ENCODE measurements around the gene PHF19. TPM values are rescaled to one million over a fixed set of nuclear protein-coding genes. Genes with fewer than 3 reads are reported as not detected.

Gene PHF19
- total RNA-seq, 4 donors from 2014 or later = 9.2 to 12.5 (median 10.8) TPM

GRCh38 chr9:120818595-120818994 is 58.4 kb downstream of the PHF19 start:
- Histone ChIP-seq H3K9me3 (no peaks in the 10 kb centered on the region), H3K4me1 (no peaks in the 10 kb centered on the region), H3K27ac (no peak overlapping the region), H3K36me3 (peaks cover 4 to 50% of the 10 kb centered on the region in 2 donors), H3K4me3 (no peak overlapping the region), H3K27me3 (no peaks in the 10 kb centered on the region)
- DNase-seq = no peak
- ATAC-seq = no peak
- in situ Hi-C loops (cut with MboI; ENCODE audit: low sequenced_read_pairs in 4 of 4) (no loop called here), intact Hi-C loops (cut with DNase I; ENCODE audit: low total_unique reads) (no loop called here)
- TF ChIP-seq CTCF (IDR thresholded peaks at IDR 0.05 in 4 of 5, conservative IDR thresholded peaks at IDR 0.05 in 1 of 5) = no peak
- TF ChIP-seq POLR2A (IDR thresholded peaks at IDR 0.05) = no peak

GRCh38 chr9:120815075-120815474 is 61.9 kb downstream of the PHF19 start:
- no peak overlapping the region for H3K4me3 ChIP-seq
- no peak for ATAC-seq
- no peak for TF ChIP-seq CTCF (IDR thresholded peaks at IDR 0.05 in 4 of 5, conservative IDR thresholded peaks at IDR 0.05 in 1 of 5)
- TF ChIP-seq POLR2A (IDR thresholded peaks at IDR 0.05) = no peak
- H3K27me3 ChIP-seq = no peaks in the 10 kb centered on the region
- no peak for DNase-seq
- H3K9me3 ChIP-seq = no peaks in the 10 kb centered on the region
- H3K27ac ChIP-seq = no peak overlapping the region
- H3K36me3 ChIP-seq = peaks cover 0 to 23% of the 10 kb centered on the region in 2 donors
- intact Hi-C loops (cut with DNase I; ENCODE audit: low total_unique reads) (no loop called here), in situ Hi-C loops (cut with MboI; ENCODE audit: low sequenced_read_pairs in 4 of 4) (no loop called here)
- no peaks in the 10 kb centered on the region for H3K4me1 ChIP-seq

GRCh38 chr9:120808931-120809330 is 68.1 kb downstream of the PHF19 start:
- DNase-seq (no peak), ATAC-seq (no peak)
- H3K9me3 ChIP-seq = peaks cover 0 to 8% (median 0%) of the 10 kb centered on the region in 3 donors
- no peak overlapping the region for H3K4me3 ChIP-seq
- no peaks in the 10 kb centered on the region for H3K4me1 ChIP-seq
- in situ Hi-C loops (cut with MboI; ENCODE audit: low sequenced_read_pairs in 4 of 4) (no loop called here), intact Hi-C loops (cut with DNase I; ENCODE audit: low total_unique reads) (no loop called here)
- no peaks in the 10 kb centered on the region for H3K27me3 ChIP-seq
- no peak for TF ChIP-seq POLR2A (IDR thresholded peaks at IDR 0.05)
- no peak overlapping the region for H3K27ac ChIP-seq
- no peaks in the 10 kb centered on the region for H3K36me3 ChIP-seq

- in situ Hi-C loops (cut with MboI; ENCODE audit: low sequenced_read_pairs in 4 of 4) = no loop called here
- DNase-seq (no peak), ATAC-seq (no peak)
- Histone ChIP-seq H3K27ac (no peak overlapping the region), H3K9me3 (peaks cover 0 to 8% (median 0%) of the 10 kb centered on the region in 3 donors), H3K27me3 (no peaks in the 10 kb centered on the region), H3K4me3 (no peak overlapping the region), H3K36me3 (no peaks in the 10 kb centered on the region), H3K4me1 (no peaks in the 10 kb centered on the region)
- intact Hi-C loops (cut with DNase I; ENCODE audit: low total_unique reads) = no loop called here
- no peak for TF ChIP-seq CTCF (IDR thresholded peaks at IDR 0.05 in 4 of 5, conservative IDR thresholded peaks at IDR 0.05 in 1 of 5)
- no peak for TF ChIP-seq POLR2A (IDR thresholded peaks at IDR 0.05)
Observed at GRCh38 chr9:120807607-120808379, 69.2 kb downstream of the PHF19 start.

Other genes starting within 250 kb of the PHF19 start
- 10 to 100 TPM in 3 of 4 donors, 1 to 10 TPM in 1; 6.3 to 15.3 (median 13.5) TPM for gene MEGF9, start 162.7 kb downstream of the PHF19 start, total RNA-seq
- 10 to 100 TPM; 17.0 to 20.0 (median 19.0) TPM for gene FBXW2, start 83.8 kb downstream of the PHF19 start, total RNA-seq
- 10 to 100 TPM in 3 of 4 donors, 1 to 10 TPM in 1; 9.3 to 35.3 (median 12.6) TPM for gene PSMD5, start 34.3 kb downstream of the PHF19 start, total RNA-seq
- 1 to 10 TPM in 1 of 4 donors, under 1 TPM in 3; 0.42 to 1.6 (median 0.77) TPM for gene TRAF1, start 49.6 kb upstream of the PHF19 start, total RNA-seq
- gene C5, start 173.1 kb upstream of the PHF19 start, total RNA-seq = 1 to 10 TPM in 3 of 4 donors, under 1 TPM in 1; 0.22 to 3.9 (median 1.8) TPM
- gene CNTRL, start 197.8 kb upstream of the PHF19 start, total RNA-seq = 1 to 10 TPM; 1.0 to 3.2 (median 1.6) TPM